OCI-LY7 (cell line): Measurements from ENCODE around the gene FBXO27. TPM values are rescaled to one million over a fixed set of nuclear protein-coding genes. Genes with fewer than 3 reads are reported as not detected.
A peak's percentile ranks its signal among the peaks of the same experiment; 100 is the strongest.

Experiments
- BruUV-seq: library from RNA; stranded (reverse); fragments of 400-500 nt; replicated peaks from 2 replicates; lab custom pipeline; 2021; lab: Mats Ljungman, UMichigan
- CTCF ChIA-PET: fragments of 300-600 bp; sonication (Branson Sonifier 250); formaldehyde crosslinking; loops from one replicate; lab custom pipeline; 2022; ENCODE audit warnings: antibody characterized with exemption; ENCODE audit not compliant: unreplicated experiment; lab: Charles Lee
- POLR2A ChIA-PET: fragments of 300-600 bp; sonication (Branson Sonifier 250); formaldehyde crosslinking; loops from one replicate; lab custom pipeline; 2022; ENCODE audit warnings: antibody characterized with exemption; lab: Charles Lee
- DNase-seq: peaks from one replicate; pipeline ENCODE4 v3.0.0-alpha.2; 2015; ENCODE audit warnings: low spot score
- H2AFZ ChIP-seq: fragments of 200-600 bp; sonication (generic), shearing (Covaris generic); 2 replicates; pipeline ENCODE4 v1.6.1; 2014; ENCODE audit warnings: mild to moderate bottlenecking, antibody characterized with exemption, low read length, moderate library complexity
- H3K27ac ChIP-seq: fragments of 200-600 bp; sonication (generic); 2 replicates; pipeline ENCODE4 v1.5.1; 2014; ENCODE audit warnings: mixed run types, low read depth, mild to moderate bottlenecking, moderate library complexity, low read length, inconsistent platforms; ENCODE audit not compliant: poor library complexity, severe bottlenecking
- H3K36me3 ChIP-seq: fragments of 200-600 bp; sonication (generic); 2 replicates; pipeline ENCODE4 v1.6.1; 2014; ENCODE audit warnings: mild to moderate bottlenecking, antibody characterized with exemption, low read length, moderate library complexity, mixed read lengths; ENCODE audit not compliant: insufficient read depth
- H3K4me1 ChIP-seq: fragments of 200-600 bp; sonication (generic); 2 replicates; pipeline ENCODE4 v1.5.1; 2014; ENCODE audit warnings: mild to moderate bottlenecking, low read length; ENCODE audit not compliant: insufficient read depth, poor library complexity, severe bottlenecking
- H3K4me2 ChIP-seq: fragments of 200-600 bp; sonication (generic); 2 replicates; pipeline ENCODE4 v1.6.1; 2014; ENCODE audit warnings: mild to moderate bottlenecking, low read length
- H3K4me3 ChIP-seq: fragments of 200-600 bp; sonication (generic); 2 replicates; pipeline ENCODE4 v1.5.1; 2014; ENCODE audit warnings: mild to moderate bottlenecking, low read depth, low read length; ENCODE audit not compliant: poor library complexity, severe bottlenecking
- H3K79me2 ChIP-seq: fragments of 200-600 bp; sonication (generic); 2 replicates; pipeline ENCODE4 v1.6.1; 2016; ENCODE audit warnings: low read depth, mild to moderate bottlenecking, low read length, moderate library complexity, mixed read lengths; ENCODE audit not compliant: insufficient read depth
- H3K9me2 ChIP-seq: fragments of 200-600 bp; sonication (generic); 2 replicates; pipeline ENCODE4 v1.6.1; 2016; ENCODE audit warnings: mild to moderate bottlenecking, low read length, mixed read lengths; ENCODE audit not compliant: insufficient read depth
- H3K9me3 ChIP-seq: fragments of 200-600 bp; sonication (generic); 2 replicates; pipeline ENCODE4 v1.6.1; 2014; ENCODE audit warnings: mild to moderate bottlenecking, mixed run types, low read length, mixed read lengths
- H4K20me1 ChIP-seq: fragments of 200-600 bp; sonication (generic); 2 replicates; pipeline ENCODE4 v1.6.1; 2014; ENCODE audit warnings: mild to moderate bottlenecking, antibody characterized with exemption, low read length, moderate library complexity, mixed read lengths; ENCODE audit not compliant: insufficient read depth
- CTCF ChIP-seq: fragments of 200-600 bp; sonication (generic); conservative IDR thresholded peaks from 2 replicates; pipeline ENCODE4 v1.5.1; 2014; ENCODE audit warnings: mild to moderate bottlenecking, antibody characterized with exemption, low read length, moderate library complexity, mixed read lengths
- EZH2phosphoT487 ChIP-seq: fragments of 200-600 bp; sonication (generic); IDR thresholded peaks from 2 replicates; pipeline ENCODE4 v1.6.1; 2018; ENCODE audit warnings: low read depth, borderline replicate concordance, mild to moderate bottlenecking, mixed run types, antibody characterized with exemption, low read length, moderate library complexity, mixed read lengths
- intact Hi-C: fragments of 100-400 bp; cut with micrococcal nuclease; formaldehyde crosslinking; loops from one replicate; pipeline ENCODE4 v1.10.0; 2022; ENCODE audit not compliant: unreplicated experiment
- total RNA-seq, 2 experiments: library from RNA; depleted of rRNA in 1 of 2; stranded (reverse); fragments of >200 nt in 1 of 2; shearing (Covaris generic) in 1 of 2; gene quantifications; 2 replicates each; pipeline ENCODE4 v1.2.3, GENCODE V29; 2014 to 2022

FBXO27 gene
- total RNA-seq, 2 experiments from 2014 or later, result 1.0 to 10.5 TPM

GRCh38 chr19:39031368-39032062, 834 bp downstream of the FBXO27 start:
- Histone ChIP-seq H3K79me2 (no peaks in the 10 kb centered on the region), H3K9me2 (no peaks in the 10 kb centered on the region), H2AFZ (peak overlapping the region; percentile 91), H3K36me3 (no peaks in the 10 kb centered on the region), H3K4me1 (peaks cover 12% of the 10 kb centered on the region), H3K27ac (no peak overlapping the region), H3K4me2 (peak overlapping the region; percentile 89), H4K20me1 (no peaks in the 10 kb centered on the region), H3K4me3 (peak overlapping the region; percentile 67), H3K9me3 (no peaks in the 10 kb centered on the region)
- peak; percentile 93 for DNase-seq
- no TSS peak for BruUV-seq
- ChIA-PET POLR2A (interaction anchor here (0.5 to 0.6 kb wide), 2 partner anchors 472 to 761 kb away, joined by 3 to 4 read pairs; no protein-coding TSS in a partner anchor), CTCF (interaction anchor here (0.6 kb wide), 5 partner anchors 12 to 306 kb away, joined by 3 to 6 read pairs (median 5); partner anchors contain the start of genes MRPS12 and SARS2)
- TF ChIP-seq EZH2phosphoT487 (no peak), CTCF (no peak)
- intact Hi-C loops, result loop anchor here (10.0 kb wide), 1 partner anchor 67 kb away; no protein-coding TSS in a partner anchor

- POLR2A ChIA-PET, result interaction anchor here (0.5 to 0.6 kb wide), 2 partner anchors 472 to 762 kb away, joined by 3 to 4 read pairs; no protein-coding TSS in a partner anchor
- CTCF ChIA-PET, result interaction anchor here (0.6 kb wide), 3 partner anchors 100 to 180 kb away, joined by 3 to 6 read pairs (median 3); partner anchors contain the start of genes MRPS12 and SARS2
- H2AFZ ChIP-seq, result peak overlapping the region; percentile 91
These were observed 1.4 kb downstream of the FBXO27 start for GRCh38 chr19:39030854-39031367.

More at GRCh38 chr19:39030854-39031367, 1.4 kb downstream of the FBXO27 start:
- Histone ChIP-seq H3K4me1 (peaks cover 12% of the 10 kb centered on the region), H3K4me3 (peak overlapping the region; percentile 67), H3K27ac (no peak overlapping the region), H3K36me3 (no peaks in the 10 kb centered on the region), H4K20me1 (no peaks in the 10 kb centered on the region), H3K4me2 (peak overlapping the region; percentile 89), H3K9me3 (no peaks in the 10 kb centered on the region), H3K9me2 (no peaks in the 10 kb centered on the region), H3K79me2 (no peaks in the 10 kb centered on the region)
- no TSS peak for BruUV-seq
- no peak for DNase-seq
- TF ChIP-seq EZH2phosphoT487, result no peak
- no peak for TF ChIP-seq CTCF
- intact Hi-C loops, result loop anchor here (10.0 kb wide), 1 partner anchor 66 kb away; no protein-coding TSS in a partner anchor
